Suppressor macrophage (primary cell): ENCODE measurements around the gene S100A7A.

Experiments
- DNase-seq, 4 experiments: peaks; one replicate each; pipeline ENCODE4 v3.0.0-alpha.2; 2020 to 2022

Gene S100A7A

GRCh38 chr1:153465811-153466636 lies 49.7 kb downstream of the S100A7A start:
- peak; percentile 60 to 77 (median 73) for DNase-seq

- no peak for DNase-seq
Measured at GRCh38 chr1:153466908-153467307, 50.6 kb downstream of the S100A7A start.

GRCh38 chr1:153470707-153471106 lies 54.4 kb downstream of the S100A7A start:
- peak in 1 of 4 experiments; percentile 7 for DNase-seq
